ENCODE results near the gene COL8A2. TPM values are rescaled to one million over a fixed set of nuclear protein-coding genes. Genes with fewer than 3 reads are reported as not detected.

The COL8A2 gene
- total RNA-seq, 2 experiments from 2014 or later = 0.05 to 0.06 TPM

DNA sequence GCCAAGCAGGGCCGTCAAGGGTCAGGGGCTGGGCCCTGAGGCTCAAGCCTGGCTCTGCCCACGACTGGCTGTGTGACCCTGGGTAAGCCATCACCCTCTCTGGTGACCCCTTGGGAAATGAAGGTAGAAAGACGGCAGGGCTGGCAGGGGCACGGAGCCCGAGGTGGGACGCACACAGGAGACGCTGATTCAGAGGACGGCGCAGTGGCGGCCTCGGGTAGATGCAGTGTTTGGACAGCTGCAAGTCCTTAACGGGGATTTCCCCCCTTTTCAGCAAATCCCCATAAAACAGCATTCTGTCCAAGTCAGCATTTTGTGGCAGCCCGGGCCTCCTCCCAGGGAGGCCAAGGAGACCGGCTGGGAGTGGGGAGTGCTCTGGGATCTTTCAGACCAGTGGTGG lies 16.7 kb downstream of the COL8A2 start:
- ChIA-PET POLR2A (interaction anchor here (0.6 to 2.1 kb wide), 7 partner anchors 10 to 146 kb away, joined by 3 to 5 read pairs (median 3); no protein-coding TSS in a partner anchor), CTCF (no interaction called here)
- Mint-ChIP-seq H3K4me1 (ENCODE audit: low read depth) (peaks cover 36% of the 10 kb centered on the region), H3K4me3 (no peak overlapping the region), H3K9me3 (no peaks in the 10 kb centered on the region), H3K36me3 (ENCODE audit: low read depth) (no peaks in the 10 kb centered on the region), H3K27ac (peak overlapping the region; percentile 78), H3K27me3 (no peaks in the 10 kb centered on the region)
- Histone ChIP-seq H3K4me1 (ENCODE audit: insufficient read depth, low read length) (peaks cover 15% of the 10 kb centered on the region), H3K27ac (ENCODE audit: low read depth in 1 of 2, low read length in 2 of 2) (no peak overlapping the region), H3K36me3 (ENCODE audit: insufficient read depth, low read length) (no peaks in the 10 kb centered on the region), H3K27me3 (ENCODE audit: control insufficient read depth in 1 of 2, insufficient read depth in 2 of 2, low read length in 2 of 2) (no peaks in the 10 kb centered on the region), H3K9me3 (ENCODE audit: control insufficient read depth in 1 of 2, insufficient read depth in 1 of 2, low read length in 2 of 2) (no peaks in the 10 kb centered on the region), H3K4me3 (ENCODE audit: low read length) (no peak overlapping the region)
- DNase-seq (no peak), ATAC-seq (ENCODE audit: poor library complexity) (no peak)
- intact Hi-C loops (cut with DNase I, micrococcal nuclease) = loop anchor here in 1 of 2 experiments (2.0 kb wide), 1 partner anchor 40 kb away; the partner anchor contains the start of gene TRAPPC3
- TF ChIP-seq, protein P1, sequence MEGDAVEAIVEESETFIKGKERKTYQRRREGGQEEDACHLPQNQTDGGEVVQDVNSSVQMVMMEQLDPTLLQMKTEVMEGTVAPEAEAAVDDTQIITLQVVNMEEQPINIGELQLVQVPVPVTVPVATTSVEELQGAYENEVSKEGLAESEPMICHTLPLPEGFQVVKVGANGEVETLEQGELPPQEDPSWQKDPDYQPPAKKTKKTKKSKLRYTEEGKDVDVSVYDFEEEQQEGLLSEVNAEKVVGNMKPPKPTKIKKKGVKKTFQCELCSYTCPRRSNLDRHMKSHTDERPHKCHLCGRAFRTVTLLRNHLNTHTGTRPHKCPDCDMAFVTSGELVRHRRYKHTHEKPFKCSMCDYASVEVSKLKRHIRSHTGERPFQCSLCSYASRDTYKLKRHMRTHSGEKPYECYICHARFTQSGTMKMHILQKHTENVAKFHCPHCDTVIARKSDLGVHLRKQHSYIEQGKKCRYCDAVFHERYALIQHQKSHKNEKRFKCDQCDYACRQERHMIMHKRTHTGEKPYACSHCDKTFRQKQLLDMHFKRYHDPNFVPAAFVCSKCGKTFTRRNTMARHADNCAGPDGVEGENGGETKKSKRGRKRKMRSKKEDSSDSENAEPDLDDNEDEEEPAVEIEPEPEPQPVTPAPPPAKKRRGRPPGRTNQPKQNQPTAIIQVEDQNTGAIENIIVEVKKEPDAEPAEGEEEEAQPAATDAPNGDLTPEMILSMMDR (IDR thresholded peaks at IDR 0.05) = no peak

DNA sequence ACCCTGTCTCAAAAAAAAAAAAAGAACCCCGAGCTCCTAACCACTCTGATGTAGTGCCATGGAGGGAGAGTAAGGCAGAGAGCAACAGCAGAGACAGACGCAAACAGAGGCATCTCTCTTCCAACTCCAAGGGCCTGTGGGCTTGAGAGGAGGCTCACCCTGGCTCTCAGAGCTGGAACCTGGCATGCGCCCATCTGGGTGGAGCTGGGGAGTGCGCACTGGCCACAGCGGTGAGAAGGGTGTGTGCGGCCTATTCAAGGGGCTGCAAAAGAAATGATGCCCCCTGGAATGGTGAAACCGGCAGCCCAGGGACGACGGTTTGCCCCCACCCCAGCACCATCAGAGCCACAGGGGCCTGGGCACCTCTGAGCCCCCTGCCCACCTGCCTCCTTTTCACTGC lies 17.6 kb downstream of the COL8A2 start:
- no peak for ATAC-seq (ENCODE audit: poor library complexity)
- H3K27ac ChIP-seq (ENCODE audit: low read depth in 1 of 2, low read length in 2 of 2) = no peak overlapping the region
- no peak for DNase-seq
- peak overlapping the region; percentile 78 for H3K27ac Mint-ChIP-seq
- intact Hi-C loops (cut with DNase I, micrococcal nuclease) = no loop called here
- TF ChIP-seq, protein P1 (IDR thresholded peaks at IDR 0.05) = no peak
- no peaks in the 10 kb centered on the region for H3K9me3 ChIP-seq (ENCODE audit: control insufficient read depth in 1 of 2, insufficient read depth in 1 of 2, low read length in 2 of 2)
- no peaks in the 10 kb centered on the region for H3K9me3 Mint-ChIP-seq
- H3K36me3 ChIP-seq (ENCODE audit: insufficient read depth, low read length) = no peaks in the 10 kb centered on the region
- CTCF ChIA-PET = interaction anchor here (1.0 kb wide), 1 partner anchor 26 kb away, joined by 3 read pairs; no protein-coding TSS in a partner anchor
- POLR2A ChIA-PET = interaction anchor here (1.0 to 1.7 kb wide), 2 partner anchors 54 to 55 kb away, joined by 3 to 5 read pairs; no protein-coding TSS in a partner anchor
- no peaks in the 10 kb centered on the region for H3K36me3 Mint-ChIP-seq (ENCODE audit: low read depth)
- no peaks in the 10 kb centered on the region for H3K27me3 Mint-ChIP-seq
- H3K4me3 ChIP-seq (ENCODE audit: low read length) = no peak overlapping the region
- H3K4me1 ChIP-seq (ENCODE audit: insufficient read depth, low read length) = peaks cover 15% of the 10 kb centered on the region
- H3K4me1 Mint-ChIP-seq (ENCODE audit: low read depth) = peaks cover 34% of the 10 kb centered on the region
- H3K4me3 Mint-ChIP-seq = no peak overlapping the region
- no peaks in the 10 kb centered on the region for H3K27me3 ChIP-seq (ENCODE audit: control insufficient read depth in 1 of 2, insufficient read depth in 2 of 2, low read length in 2 of 2)

DNA sequence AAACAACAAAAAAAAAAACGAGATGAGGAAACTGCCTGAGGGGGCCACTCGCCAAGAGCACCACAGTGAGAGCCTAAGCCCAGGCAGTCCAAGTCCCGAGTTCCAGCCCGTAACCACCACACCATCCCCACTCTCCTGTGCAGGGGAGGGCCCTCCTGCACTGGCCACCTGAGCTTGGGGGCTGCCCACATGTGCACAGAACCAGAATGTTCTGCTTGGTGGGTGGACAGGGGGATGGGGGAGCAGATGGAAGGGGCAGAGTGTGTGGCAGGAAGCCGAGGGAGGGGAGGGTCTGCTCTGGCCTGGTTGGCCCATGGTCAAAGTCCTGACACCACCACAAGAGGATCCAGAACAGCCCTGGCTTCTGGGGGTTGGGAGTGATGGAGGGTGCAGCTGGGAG lies 18.8 kb downstream of the COL8A2 start:
- no peaks in the 10 kb centered on the region for H3K9me3 ChIP-seq (ENCODE audit: control insufficient read depth in 1 of 2, insufficient read depth in 1 of 2, low read length in 2 of 2)
- no peaks in the 10 kb centered on the region for H3K36me3 ChIP-seq (ENCODE audit: insufficient read depth, low read length)
- no peak overlapping the region for H3K4me3 ChIP-seq (ENCODE audit: low read length)
- peaks cover 27% of the 10 kb centered on the region for H3K4me1 Mint-ChIP-seq (ENCODE audit: low read depth)
- intact Hi-C loops (cut with DNase I, micrococcal nuclease) = no loop called here
- H3K27ac Mint-ChIP-seq = no peak overlapping the region
- no peaks in the 10 kb centered on the region for H3K27me3 Mint-ChIP-seq
- no peak for DNase-seq
- H3K36me3 Mint-ChIP-seq (ENCODE audit: low read depth) = no peaks in the 10 kb centered on the region
- ATAC-seq (ENCODE audit: poor library complexity) = no peak
- ChIA-PET POLR2A (no interaction called here), CTCF (no interaction called here)
- no peak overlapping the region for H3K27ac ChIP-seq (ENCODE audit: low read depth in 1 of 2, low read length in 2 of 2)
- no peak overlapping the region for H3K4me3 Mint-ChIP-seq
- peaks cover 15% of the 10 kb centered on the region for H3K4me1 ChIP-seq (ENCODE audit: insufficient read depth, low read length)
- H3K9me3 Mint-ChIP-seq = no peaks in the 10 kb centered on the region
- no peaks in the 10 kb centered on the region for H3K27me3 ChIP-seq (ENCODE audit: control insufficient read depth in 1 of 2, insufficient read depth in 2 of 2, low read length in 2 of 2)
- TF ChIP-seq, protein P1 (IDR thresholded peaks at IDR 0.05) = no peak

All from CD4-positive, alpha-beta T cell (primary cell).